NAMALWA (cell line): ENCODE results near the gene AUTS2.

Experiments
- DNase-seq: peaks from one replicate; pipeline ENCODE4 v3.0.0-alpha.2; 2015; ENCODE audit warnings: low spot score

AUTS2 gene

DNA sequence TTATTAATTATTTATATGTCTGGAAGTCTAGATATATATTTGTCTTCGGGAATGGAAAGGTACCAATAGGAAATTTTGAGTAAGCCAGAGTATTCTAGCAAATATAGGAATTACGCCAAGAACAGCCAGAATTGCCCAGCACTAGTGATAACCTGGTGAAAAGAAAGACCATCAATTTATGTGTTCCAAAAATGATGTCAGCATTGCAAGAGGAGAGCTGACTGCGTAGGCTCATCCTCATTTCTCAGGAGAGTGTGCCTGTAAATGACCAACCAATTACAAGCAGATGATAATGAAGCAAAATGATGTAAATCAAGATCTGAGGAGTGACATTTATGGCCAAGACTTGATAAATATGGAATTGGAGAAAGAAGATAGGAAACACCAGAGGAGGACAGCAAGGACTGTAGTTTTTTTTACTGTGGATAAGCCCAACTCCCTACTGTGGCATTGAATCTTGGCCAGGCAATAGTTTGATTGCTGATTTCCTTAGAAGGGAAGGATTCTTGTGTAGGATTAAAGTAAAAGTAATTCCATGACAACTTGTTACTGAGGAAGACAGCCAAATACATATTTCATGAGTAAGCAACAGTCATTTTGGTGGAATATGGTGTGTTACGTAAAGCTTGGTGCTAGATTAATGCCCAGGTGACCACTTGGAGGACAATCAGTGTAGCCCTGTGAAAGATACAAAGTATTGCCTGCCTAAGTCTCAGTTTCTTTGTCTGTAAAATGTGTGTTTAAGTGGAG is 590.8 kb downstream of the AUTS2 start:
- DNase-seq = no peak

DNA sequence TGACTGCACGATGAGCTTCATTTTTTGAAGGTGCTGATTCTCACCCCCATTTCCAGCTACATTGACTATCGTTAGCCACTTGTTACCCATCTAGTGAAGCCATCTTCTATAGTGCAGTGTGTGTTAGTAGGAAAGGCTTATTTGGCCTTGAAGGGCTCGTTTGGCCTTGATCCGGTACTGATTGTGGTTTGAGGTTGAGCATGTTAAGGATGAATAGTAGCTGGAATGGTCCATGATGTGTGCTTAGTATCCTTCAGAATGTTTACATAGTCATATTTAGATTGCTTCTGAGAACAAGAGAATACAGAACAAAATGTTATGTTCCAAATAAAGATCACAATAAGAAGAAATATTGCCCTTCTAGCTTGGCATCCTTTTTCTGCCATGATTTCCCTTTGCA is 591.5 kb downstream of the AUTS2 start:
- no peak for DNase-seq

DNA sequence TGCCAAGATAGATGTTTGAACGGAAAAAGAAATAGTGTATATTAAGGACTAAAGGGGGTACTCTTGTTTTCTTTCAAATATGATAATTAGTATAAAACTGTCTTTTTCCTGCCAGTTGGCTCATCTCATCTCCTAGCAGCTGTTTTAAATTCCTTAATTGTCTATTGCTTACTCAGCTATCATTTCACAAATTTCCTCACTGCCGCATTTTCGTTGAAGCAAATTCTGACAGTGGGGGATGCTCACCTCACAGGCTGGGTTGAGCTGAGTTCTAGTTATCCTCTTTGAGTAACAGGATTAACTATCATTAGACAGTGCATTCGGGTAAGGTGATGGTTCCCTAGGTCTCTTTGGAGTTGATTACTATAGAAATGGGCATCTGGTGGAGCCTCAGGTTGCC is 592.0 kb downstream of the AUTS2 start:
- DNase-seq = no peak

DNA sequence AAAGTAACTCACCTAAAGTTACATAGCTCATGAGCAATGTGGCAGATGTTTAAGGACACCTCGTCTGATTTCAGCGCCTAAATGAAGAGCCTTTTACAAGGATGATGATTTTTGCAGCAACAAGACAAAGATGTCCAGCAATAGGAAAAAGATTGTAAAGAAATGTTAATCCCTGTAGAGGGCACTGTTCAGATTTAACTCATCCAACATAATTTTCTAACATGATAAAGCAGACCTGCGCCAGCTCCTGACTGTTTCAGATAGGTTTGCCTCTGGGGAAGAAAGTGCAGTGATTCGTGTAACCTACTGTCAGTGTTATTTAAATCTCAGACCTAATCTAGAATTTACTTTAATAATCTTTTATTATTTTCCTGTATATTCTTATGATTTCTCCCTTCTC is 595.2 kb downstream of the AUTS2 start:
- peak; percentile 59 for DNase-seq

DNA sequence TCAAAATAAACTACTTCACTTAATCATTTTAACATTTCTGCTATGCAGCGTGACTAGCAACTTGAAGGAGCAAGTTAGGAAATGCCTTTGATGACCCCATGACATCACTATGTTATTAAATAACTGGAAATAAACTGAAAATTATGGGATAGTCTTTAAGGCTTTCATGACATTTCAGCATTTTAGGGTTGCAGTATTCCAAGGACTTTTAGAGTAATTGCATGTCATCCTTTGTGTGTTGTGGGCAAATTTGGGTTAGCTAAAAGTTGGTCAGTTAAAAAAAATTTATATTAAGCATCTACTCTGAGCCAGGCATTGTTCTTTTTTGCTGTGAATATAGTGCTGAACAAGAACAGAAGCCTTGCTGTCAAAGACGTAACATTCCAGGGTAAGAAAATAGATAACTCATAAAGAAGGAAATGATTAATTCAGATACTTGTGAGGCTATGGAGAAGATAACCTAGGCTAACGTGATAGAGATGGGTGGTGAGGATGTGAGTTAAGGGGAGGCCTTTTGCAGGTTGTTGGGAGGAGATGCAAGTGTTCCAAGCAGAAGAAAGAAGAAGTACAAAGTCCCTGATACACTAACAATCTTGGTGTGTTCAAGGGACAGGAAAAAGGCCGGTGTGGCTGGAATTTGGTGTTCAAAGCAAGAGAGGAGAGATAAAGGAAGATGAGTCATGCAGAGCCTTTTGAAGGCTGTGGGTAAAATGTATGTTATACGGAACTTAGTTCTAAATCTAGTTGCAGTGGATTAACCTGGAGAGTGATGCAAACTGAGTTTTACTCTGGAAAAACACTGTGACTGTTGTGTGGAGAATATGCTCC is 610.2 kb downstream of the AUTS2 start:
- no peak for DNase-seq

DNA sequence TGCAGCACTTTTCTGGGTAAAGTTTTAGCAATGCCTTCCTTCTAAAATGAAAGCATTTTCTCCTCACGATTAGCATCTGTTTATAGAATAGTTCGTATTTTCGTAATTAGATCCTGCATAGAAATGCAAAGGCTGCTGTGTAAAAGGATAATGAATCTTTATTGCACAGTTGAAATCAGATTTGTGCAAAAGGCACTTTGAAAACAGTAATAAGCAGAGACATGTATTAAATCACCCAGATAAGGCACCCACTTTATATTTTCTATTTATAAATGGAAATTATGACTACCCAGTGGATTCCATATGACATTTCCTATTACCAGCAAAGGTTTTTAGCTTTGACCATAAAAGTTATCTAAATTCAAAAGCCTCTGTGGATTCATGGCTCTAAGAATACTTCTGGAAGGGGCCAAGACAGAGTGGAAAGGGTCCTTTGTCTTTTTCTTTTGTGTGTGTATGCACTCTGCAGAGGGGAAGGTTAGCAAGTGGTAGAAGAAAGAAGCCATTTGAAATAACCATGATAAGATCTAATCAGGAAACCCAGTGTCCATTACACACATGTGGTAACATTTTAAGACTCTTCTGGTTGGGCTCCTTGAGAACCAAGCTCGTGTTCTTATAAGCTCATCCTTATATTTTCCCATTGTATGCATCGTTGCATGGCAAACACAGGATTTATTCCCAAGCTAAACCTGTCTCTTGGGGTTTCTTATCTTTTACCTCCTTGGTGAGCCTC is 612.1 kb downstream of the AUTS2 start:
- no peak for DNase-seq

DNA sequence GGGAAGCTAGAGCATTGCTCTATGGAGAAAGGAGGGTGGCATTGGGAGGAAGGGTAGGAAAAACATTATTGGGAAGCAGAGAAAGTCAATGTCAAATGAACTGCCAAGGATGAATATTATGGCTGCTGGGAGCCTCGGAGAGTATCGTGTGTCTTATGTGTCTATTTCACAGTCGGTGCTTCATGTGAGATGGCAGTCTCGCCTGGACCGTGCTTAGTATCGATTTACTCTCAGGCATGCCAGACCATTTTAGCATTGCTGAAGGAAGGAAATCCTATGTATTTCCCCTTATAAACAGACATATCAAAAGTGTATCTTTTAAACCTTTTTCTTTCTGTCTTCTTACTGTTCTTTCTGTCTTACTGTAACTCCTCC is 612.6 kb downstream of the AUTS2 start:
- DNase-seq = no peak

DNA sequence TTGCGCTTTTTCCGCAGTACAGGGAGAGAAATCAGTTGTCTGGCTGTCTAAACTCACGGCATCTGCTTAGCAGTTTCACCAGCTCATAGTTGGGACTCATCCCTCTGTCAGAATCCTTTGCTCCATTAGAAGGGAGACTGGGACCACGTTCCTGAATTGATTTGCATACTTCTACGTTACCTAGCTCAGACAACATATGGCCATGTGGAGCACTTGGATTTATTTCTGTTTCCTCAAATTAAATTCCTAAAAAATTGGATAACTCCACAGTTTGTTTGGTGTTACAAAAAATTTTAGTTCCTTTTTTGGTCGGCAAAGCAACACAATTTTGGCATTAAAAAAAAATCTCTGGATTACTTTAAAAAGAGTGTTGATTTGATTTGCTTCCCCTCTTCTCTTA is 614.0 kb downstream of the AUTS2 start:
- no peak for DNase-seq

DNA sequence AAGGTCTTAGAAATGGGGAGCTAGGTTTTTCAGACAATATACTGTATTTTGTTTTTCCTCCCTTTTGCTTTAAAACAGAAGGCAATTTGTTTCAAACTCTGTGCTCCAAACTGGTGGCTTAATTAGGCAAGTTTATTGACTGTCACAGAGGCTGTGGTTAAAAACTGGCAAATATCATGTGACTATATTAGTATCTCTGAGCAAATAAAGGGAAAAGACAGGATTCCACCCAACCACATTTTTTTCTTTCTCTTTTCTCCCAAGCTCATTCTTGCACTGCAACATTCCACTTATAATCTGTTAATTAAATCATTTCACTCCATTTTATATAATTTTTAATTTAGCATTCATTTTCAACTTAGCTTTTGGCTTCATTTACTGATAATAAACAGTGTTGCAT is 615.8 kb downstream of the AUTS2 start:
- no peak for DNase-seq

DNA sequence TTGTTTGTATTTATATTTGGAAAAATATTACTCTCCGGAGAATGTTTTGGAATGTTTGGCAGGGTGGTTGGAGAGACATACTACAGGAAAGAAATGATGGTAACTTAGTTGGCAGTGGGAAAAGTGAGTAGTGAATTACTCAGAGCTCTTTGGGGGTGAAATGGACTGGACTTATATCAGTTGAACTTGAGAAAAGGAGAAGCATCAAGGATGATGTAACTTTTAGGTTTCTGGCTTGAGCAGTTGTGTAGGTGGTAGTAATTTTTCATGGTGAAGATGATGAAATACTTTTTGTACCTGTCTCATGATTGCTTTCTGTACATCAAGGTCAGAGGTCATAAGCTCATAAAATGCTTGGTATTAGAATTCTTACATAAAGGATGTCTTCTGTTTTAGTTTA is 617.2 kb downstream of the AUTS2 start:
- no peak for DNase-seq

DNA sequence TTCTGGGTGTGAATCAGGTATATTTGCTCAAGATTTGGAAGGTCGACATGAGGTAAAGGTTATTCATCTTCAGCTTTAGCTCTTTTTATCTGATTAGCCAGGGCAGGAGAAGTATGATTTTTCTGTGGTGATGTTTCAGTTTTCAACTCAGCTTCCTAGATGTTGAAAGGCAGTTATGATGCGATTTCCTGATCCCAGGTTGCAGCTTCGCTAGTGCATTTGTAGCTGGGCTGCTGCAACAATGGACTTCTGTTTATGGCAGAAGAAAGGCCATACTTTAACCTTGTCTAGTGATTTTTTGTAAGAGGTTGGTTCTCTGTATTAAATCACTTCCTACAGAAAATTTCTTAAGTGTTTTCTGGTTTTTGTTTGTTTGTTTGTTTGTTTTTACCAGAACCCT is 619.3 kb downstream of the AUTS2 start:
- DNase-seq = no peak

DNA sequence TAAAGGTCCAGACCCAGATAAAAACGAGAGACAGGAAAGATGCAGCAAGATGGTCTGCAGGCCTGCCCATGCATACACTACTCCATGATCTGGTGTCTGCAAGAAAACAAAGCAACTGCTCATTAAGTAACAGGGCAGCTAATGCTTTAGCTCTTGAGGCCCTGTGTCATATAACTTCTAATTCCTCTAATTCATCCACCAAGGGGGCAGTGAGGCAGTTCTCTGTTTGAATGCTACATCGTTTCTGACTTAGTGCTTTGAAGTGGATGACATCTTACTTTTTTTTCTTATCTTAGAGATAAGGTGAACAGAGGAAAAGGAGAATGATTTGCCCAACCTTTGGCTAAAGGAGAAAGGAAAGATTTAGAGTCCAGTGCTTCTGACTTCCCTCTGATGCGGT is 619.7 kb downstream of the AUTS2 start:
- no peak for DNase-seq

DNA sequence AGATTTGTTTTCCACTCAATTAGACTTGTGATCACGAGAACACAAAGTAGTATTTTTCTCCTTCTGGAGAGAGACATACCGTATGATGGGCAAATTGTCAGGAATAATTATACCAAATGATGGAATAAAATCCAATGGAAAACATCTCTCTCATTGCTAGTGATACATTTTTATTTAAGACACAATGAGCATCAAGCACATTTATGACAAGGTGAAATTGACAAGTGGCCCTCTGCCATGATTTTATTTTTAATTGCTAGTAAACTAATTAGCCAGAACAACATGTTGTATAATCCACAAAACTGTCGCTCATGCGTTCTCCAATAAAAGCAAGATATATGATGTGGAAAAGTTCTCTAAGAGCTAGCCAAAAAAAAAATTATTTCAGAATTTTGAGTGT is 620.8 kb downstream of the AUTS2 start:
- DNase-seq = no peak

DNA sequence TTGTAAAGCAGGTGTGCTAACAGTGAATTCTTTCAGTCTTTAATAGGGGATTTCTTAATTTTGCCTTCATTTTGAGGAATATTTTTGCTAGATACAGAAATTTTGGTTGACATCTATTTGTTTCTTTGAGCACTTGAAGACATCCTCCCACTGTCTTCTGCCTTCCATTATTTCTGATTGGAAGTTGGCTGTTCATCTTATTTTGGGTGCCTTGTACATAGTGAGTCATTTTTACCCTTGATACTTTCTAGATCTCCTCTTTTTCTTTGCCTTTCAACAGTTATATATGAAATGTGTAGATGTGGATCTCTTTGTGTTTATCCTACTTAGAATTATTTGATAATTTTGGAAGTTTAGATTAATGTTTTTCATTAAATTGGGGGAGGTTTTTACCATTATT is 631.0 kb downstream of the AUTS2 start:
- peak; percentile 20 for DNase-seq

DNA sequence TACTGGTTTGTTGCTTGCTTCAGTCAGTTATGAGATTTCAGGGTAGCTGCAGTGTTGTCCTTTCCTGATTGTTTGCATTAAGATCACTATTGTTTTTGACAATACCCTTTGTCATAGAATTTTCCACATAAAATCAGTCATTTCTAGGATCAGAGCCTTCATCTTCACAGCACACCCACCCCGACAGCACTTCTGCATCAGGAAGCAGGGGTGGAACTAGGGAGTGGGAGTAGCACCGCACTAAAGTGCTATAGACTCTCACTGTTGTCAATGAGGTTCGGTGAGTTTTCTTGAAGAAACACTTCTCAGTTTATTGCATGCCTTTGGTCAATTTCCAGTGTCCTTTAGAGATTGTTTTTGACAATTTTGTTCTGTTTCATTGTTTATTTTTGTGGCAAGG is 632.5 kb downstream of the AUTS2 start:
- DNase-seq = no peak

DNA sequence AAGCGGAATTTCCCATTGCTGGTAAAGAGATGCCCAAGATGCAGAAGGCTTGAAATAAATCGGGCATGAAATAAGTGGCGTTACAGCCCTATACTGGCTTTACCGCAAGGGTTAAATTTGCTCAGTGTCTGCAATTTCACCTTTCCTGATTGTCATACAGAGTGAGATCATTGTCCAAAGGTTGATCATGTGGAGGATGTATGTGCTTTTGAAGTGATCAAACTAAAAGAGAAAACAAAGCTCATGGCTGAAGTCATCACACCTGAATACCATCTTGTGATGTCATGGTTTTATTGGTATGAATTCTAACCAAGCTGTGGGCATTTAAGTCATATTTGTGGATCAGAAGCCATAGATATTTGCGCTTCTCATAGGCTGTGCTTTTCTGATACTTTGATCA is 635.5 kb downstream of the AUTS2 start:
- DNase-seq = no peak

DNA sequence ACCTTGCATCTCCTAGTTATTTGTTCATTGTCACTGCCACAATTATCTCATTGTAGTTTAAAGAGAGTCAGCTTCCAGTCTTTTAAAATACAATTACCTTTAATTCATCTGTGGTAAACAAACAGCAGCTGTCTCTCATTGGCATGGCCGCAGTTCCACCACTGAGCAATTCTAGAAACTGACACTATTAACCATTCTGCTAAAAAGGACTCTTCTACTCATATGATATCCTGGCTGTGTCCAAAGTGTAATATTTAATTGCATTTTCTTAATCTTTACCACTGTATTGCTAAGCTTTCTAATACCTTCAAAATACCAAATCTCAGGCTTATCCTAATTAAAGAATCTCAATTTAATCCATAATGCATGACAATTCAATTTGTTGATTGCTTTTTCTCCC is 639.0 kb downstream of the AUTS2 start:
- no peak for DNase-seq

DNA sequence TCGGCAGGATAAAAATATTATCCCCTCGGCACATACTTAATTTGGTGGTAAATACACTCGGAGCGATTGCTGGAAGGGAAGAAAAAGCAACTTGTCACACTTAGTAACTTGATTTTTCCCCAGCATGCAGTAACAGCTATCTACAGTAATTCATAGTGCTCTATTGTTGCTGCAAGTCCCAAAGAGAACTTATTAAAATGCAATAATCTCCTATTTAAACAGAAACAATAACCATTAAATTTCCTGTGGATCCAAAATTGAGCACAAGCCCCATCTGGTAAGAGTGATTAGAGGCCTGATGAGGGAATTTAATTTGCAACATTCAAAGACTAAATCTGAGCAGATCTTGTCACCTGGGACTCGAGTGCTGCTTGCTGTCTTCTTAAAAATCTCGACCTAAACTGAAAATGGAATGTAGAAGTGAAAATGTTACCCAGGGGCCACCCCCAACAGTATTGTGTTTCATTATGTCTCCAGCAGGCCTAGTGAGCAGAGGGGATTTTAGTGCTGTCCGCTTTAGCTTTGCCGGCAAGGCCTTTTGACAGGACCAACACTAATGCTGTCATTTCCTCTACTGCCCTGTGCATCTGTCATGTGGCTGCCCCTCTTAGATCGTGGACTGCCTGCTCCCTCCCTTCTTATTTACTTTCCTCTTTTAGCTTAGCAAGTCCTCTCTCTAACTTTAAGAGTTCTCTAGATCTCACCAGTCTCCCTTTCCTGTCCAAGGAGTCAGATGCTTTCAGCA is 639.7 kb downstream of the AUTS2 start:
- peak; percentile 73 for DNase-seq

DNA sequence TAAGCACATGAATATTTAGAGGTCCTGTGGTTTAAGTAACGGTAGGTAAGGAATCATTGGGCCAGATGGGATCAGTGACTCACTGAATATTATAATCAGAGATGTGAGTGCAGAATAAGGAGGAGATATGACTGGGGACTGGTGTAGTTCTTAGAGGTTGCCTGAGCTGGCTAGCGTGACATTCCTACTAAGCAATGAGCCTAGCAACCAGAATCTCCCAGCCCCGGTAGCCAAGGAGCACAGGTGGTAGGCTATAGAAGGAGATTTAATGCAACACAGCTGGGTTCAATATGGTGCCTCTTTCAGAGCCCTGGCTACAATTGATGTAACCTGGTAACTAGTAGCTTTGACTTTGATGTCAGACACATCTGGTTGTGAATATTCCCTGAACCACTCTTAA is 641.6 kb downstream of the AUTS2 start:
- no peak for DNase-seq

DNA sequence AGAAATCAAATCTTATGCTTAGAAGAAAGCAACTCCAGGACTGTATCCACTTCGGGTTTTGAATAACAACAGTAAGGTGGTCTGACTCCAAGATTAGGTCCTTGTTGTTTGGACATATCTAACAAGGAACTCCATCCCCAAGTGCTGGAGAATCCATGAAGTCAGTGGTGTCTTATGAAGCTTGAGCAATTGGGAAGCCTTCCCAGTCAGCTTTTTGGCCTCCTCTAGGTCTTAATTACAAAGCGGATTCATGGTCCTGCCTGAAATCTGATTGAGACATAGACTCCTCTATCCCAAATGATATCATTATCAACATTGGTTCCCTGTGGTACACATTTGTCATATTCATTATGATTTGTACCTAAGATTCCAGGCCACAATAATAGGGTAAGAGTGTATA is 642.6 kb downstream of the AUTS2 start:
- DNase-seq = no peak

DNA sequence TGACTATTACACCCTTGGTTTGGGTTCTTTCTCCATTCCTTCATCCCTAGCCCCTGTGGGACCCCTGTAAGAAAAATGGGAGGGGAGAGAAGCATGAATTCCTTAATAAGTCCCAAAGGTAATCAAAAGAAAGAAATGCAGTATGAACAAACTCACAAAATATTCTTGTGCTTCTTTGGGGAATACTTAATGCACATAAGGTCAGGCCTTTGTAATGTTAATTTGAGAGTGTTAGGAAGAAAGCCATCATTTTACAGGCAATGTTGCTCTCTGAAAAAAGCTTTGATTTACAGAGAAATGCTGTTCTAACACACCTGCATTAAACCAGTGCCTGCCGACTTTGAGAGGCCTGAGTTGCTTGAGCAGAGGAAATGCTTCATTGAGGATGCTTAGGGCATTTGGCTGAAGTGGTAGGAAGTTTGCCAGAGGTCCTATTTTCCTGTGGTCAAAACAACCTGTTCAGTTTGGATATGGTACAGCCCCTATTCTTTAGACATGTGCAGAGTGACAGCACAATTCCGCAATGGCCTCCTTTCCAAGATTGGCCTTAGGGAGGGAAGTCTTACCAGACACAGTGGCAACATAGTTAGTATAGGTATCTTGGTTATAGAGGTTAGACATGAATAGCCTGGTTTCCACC is 643.4 kb downstream of the AUTS2 start:
- no peak for DNase-seq

DNA sequence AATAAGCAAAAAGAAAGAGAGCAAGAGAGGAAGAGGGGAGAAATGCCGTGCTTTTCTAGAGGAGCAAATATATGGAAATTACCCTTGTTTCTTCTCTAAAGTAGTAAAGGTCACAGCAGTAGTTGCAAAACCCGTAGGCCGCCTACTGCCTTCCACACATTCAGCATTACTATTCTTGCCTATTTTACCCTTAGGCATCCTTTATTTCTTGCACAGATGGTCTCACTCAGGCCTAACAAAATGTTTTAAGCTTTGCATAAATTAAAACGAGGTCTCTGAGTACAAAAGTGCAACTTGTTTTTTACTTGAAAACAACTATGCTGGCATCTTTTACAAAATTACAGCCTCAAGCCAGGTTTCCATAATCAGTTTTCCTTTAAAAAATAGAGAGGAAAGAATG is 644.6 kb downstream of the AUTS2 start:
- no peak for DNase-seq
